GM21786 (cell line): ENCODE results near the gene NR1H3.
"Not testable (repeated sequence)": the region's sequence is repeated elsewhere in the genome, so short reads cannot be mapped to it uniquely, and the experiment has no call there.

Experiments
- ATAC-seq: cut with Tn5 transposase; IDR thresholded peaks from one replicate; pipeline ENCODE4 v1.9.1; 2021; ENCODE audit not compliant: unreplicated experiment

The NR1H3 gene

GRCh38 chr11:47257517-47258316 is at the start of gene NR1H3:
NR1H3 (plus strand) TSS chr11:47257996; CDS start chr11:47259217, 1,221 bp downstream.
- no peak for ATAC-seq

DNA sequence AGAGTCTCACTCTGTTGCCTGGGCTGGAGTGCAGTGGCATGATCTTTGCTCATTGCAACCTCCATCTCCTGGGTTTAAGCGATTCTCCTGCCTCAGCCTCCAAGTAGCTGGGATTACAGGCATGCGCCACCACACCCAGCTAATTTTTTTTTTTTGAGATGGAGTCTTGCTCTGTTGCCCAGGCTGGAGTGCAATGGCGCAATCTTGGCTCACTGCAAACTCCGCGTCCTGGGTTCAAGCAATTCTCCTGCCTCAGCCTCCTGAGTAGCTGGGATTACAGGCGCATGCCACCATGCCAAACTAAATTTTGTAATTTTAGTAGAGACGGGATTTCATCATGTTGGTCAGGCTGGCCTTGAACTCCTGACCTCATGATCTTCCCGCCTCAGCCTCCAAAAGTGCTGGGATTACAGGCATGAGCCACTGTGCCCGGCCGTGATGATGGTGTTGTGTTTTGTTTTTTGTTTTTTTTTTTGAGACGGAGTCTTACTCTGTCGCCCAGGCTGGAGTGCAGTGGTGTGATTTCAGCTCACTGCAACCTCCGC is 49.7 kb upstream of the NR1H3 start:
- ATAC-seq, result not testable (repeated sequence)

- ATAC-seq, result no peak
Observed at GRCh38 chr11:47208628-47209027, 49.2 kb upstream of the NR1H3 start.

DNA sequence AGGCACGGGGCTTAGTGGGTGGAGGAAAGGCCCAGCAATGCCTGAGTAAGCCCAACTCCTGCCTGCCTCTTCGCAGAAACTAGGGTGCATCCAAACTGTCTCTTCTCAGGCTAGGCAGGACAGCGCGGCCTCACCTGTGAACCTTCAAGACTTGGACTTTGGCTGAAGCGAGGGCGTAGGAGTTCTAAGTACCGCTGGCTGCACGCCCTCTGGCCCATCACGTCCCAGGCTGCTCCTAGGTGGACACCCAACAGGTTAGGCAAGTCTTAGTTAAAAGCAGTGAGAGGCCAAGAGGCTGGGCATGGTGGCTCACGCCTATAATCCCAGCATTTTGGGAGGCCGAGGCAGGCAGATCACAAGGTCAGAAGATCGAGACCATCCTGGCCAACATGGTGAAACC is 44.9 kb upstream of the NR1H3 start:
- no peak for ATAC-seq

DNA sequence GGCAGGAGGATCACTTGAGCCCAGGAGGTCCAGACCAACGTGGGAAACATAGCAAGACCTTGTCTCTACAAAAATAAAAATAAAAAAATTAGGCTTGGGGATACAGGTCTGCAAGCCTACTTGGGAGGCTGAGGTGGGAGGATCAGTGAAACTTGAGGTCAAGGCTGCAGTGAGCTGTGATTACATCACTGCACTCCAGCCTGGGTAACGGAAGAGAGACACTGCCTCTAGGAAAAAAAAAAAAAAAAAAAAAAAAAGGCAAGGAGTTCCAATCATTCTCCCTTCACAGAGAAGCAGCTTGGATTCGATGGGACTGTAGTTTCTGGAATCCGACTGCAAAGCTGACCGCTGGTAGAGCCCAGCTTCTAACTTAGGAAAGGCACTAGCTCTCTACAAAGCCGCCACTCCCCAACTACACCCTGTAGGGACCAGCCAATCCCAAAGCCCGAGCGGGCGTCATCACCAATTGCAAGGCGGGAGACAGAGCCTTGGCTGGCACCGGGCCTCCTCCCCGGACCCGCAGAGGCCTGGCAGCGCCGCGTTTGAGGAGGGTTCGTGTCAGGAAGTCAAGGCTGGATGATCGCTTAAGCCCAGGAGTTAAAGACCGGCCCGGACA is 43.7 kb upstream of the NR1H3 start:
- ATAC-seq, result peak; percentile 76

GRCh38 chr11:47215366-47215910 is 42.4 kb upstream of the NR1H3 start:
- ATAC-seq, result no peak

- ATAC-seq, result no peak
Observed at GRCh38 chr11:47216121-47216798, 41.5 kb upstream of the NR1H3 start.

DNA sequence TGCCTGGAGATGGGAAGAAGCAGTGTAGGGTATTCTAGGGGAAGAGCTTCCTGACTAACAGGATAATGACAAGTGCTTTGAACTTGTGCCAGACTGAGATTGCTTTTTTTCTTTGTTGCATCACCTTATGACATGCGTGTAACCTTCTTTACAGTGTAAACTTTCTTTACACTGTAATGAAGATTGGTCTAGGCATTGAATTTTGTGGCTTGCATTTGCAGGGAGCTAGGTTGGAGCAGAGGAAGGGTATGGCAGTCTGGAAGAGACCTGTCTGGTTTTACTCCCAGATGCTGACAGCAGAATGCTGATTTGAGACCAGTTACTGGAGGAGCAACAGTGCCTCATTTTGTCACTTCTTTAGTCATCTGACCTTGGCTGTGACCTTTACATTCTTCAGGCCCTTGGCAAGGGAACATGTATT is 37.4 kb upstream of the NR1H3 start:
- ATAC-seq, result no peak

DNA sequence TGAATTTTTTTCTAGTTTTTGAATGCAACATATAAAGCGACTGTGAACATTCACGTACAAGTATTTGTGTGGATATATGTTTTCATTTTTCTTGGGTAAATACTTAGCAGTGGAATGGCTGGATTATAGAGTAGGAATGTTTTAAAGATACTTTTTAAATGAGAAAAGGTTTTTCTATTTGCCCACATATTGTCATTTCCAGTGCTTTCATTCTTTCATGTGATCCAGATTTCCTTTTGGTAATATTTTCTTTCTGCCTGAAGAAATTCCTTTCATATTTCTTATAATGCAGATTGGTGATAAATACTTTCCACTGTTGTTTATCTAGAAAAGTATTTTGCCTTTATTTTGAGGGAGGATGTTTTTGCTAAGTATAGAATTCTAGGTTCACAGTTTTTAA is 35.1 kb upstream of the NR1H3 start:
- no peak for ATAC-seq

DNA sequence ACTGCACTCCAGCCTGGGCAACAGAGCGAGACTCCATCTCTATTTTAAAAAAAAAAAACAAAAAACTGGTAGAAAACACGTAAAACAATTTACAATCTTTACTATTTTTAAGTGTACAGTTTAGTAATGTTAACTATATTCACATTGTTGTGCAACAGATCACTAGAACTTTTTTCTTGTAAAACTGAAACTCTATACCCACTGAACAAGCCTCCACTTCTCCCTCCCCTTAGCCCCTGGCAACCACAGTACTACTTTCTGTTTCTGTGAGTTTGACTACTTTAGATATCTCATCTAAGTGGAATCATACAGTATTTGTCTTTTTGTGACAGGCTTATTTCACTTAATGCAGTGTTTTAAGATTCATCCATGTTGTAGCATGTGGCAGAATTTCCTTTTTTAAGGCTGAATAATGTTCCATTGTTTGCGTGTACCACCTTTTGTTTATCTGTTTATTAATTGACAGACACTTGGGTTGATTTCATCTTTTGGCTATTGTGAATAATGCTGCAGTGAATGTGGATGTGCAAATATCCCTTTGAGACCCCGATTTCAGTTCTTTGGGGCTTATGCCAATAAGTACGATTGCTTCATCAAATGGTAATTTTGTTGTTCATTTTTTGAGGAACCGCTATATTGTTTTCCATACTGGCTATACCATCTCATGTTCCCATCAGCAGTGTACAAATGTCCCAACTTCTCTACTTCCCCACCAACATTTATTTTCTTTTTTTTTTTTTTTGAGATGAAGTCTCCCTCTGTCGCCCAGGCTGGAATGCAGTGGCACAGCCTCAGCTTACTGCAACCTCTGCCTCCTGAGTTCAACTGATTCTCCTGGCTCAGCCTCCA is 32.0 kb upstream of the NR1H3 start:
- ATAC-seq, result peak; percentile 85

DNA sequence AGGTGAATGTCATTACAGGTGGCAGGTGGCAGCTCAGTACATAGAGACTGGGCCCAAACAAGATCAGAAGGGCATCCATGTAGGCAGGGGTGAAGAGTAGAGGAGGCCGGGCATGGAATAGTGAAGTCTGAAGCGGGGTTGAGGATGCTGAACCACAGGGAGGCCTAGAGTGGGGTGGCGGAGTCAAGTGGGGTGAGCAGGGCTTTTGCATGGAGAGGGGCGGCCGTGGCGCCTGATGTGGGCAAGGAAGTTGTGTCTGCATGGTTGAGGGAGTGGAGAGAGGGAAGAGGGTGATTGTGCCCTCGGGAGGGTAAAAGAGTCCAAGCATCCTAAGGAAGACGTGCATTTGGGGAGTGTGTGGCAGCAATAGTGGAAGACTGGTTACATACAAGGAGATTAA is 28.6 kb upstream of the NR1H3 start:
- no peak for ATAC-seq

- ATAC-seq, result no peak
Observed at GRCh38 chr11:47233051-47233450, 24.7 kb upstream of the NR1H3 start.

- no peak for ATAC-seq
Observed at GRCh38 chr11:47233989-47234668, 23.7 kb upstream of the NR1H3 start.

GRCh38 chr11:47234669-47235100 is 23.1 kb upstream of the NR1H3 start:
- ATAC-seq, result no peak

DNA sequence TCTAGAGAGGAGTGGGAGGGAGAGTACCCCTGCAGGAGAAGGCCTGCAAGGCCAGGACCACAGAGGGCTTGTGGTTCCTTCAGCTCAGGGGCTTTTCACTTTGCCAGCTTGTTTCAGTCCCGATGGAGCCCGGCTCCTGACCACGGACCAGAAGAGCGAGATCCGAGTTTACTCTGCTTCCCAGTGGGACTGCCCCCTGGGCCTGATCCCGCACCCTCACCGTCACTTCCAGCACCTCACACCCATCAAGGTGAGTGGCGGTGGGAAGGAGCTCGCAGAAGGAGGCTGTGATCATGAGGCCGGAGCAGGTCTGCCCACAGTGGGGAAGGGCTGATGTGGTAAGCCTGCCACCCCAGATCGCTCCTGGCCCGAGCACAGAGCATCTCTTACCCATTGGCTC is 22.6 kb upstream of the NR1H3 start:
- no peak for ATAC-seq

- ATAC-seq, result no peak
Observed at GRCh38 chr11:47236482-47236881, 21.3 kb upstream of the NR1H3 start.

- ATAC-seq, result no peak
Observed at GRCh38 chr11:47239852-47240251, 17.9 kb upstream of the NR1H3 start.

DNA sequence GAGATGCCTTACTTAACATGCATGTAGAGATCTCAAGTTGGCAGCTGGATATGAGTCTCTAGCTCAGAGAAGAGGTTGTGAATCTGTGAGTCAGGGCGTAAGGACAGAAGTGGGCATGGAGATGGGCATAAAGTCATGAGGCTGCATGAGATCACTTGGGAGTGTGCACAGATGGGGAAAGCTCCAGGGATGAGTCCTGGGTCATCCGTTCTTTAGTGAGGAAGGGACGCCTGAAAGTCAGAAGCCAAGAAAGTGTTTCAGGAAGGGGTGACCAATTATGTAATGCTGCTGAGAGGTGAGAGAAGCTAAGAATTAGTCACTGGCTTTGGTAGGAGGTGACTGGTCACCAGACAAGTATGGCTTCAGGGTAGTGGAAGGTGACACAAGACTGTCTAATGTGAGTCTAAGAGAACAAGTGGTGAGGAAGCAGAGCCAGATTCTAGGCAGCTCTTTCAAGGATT is 15.9 kb upstream of the NR1H3 start:
- no peak for ATAC-seq

DNA sequence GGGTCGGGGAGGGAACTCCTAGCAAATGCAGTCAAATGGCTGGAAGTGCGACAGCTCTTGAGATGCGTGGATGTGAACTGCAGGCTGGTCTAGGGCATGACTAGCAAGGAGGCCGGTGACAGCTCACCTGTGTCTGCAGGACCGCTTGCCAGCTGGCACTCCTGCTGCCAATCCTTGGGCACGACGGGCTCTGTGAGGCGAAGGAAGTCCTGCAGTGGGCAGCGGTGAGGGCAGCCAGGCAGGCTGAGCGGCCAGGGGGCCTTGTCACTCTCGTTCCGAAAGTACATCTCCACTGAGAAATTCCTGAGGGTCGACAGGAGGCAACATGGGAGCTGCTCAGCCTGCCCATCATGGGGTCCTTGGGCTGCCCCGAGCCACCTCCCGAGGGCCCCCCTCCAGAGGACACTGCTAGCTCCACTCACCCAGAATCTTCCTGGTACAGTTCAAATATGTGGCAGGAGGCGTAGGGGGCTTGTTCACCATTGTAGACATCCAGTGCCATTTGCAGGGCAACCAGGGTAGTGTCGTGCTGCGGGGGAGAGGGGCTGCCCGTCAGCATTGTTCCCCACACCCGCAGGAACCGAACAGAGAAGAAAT is 15.1 kb upstream of the NR1H3 start:
- no peak for ATAC-seq
